ENCODE measurements around the gene A4GALT.

DNA sequence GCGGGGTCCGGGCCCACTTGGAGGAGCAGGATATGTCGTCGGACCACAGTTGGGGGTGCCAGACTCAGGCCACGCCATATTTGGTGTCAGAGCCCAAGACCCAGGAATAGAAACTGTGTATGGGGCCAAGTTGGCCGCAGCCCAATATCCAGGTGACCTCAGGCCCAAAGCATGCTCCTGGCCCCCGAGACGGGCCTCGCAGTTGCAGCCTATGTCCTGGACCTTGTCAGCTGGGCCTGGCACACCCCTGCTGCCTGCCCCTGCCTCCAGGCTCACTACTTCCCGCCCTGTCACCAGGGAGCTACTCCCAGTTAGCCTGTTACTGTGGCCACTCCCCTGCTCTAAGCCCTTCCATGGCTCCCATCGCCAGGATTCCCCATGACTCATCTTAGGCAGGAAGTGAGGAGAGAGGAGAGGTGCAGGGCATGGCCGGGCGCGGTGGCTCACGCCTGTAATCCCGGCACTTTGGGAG, 23.1 kb downstream of the A4GALT start:
- TF ChIP-seq CHD4 (IDR thresholded peaks at IDR 0.05) (no peak), ZBTB33 (IDR thresholded peaks at IDR 0.05) (no peak), MXI1 (IDR thresholded peaks at IDR 0.05; ENCODE audit: low read depth, low read length) (no peak), CHD1 (IDR thresholded peaks at IDR 0.05; ENCODE audit: low read depth, low read length) (no peak), POLR2A (IDR thresholded peaks at IDR 0.05; ENCODE audit: low read depth, low read length) (no peak), PAX5 (IDR thresholded peaks at IDR 0.05; ENCODE audit: borderline replicate concordance, low read depth, low read length) (no peak), ATF7 (IDR thresholded peaks at IDR 0.05; ENCODE audit: low read depth) (no peak), RBBP5 (conservative IDR thresholded peaks at IDR 0.05) (no peak), EED (IDR thresholded peaks at IDR 0.05; ENCODE audit: low read depth) (no peak), CEBPB (IDR thresholded peaks at IDR 0.05; ENCODE audit: borderline replicate concordance in 1 of 2, low read depth in 2 of 2, low read length in 2 of 2) (no peak), YY1 (IDR thresholded peaks at IDR 0.05; ENCODE audit: low read depth, low read length) (no peak), ZNF274 (IDR thresholded peaks at IDR 0.05; ENCODE audit: insufficient read depth, insufficient read length) (no peak), EZH2 (IDR thresholded peaks at IDR 0.05; ENCODE audit: borderline replicate concordance, control insufficient read depth, low read depth, low read length) (no peak)
- TF ChIP-seq, protein P1, sequence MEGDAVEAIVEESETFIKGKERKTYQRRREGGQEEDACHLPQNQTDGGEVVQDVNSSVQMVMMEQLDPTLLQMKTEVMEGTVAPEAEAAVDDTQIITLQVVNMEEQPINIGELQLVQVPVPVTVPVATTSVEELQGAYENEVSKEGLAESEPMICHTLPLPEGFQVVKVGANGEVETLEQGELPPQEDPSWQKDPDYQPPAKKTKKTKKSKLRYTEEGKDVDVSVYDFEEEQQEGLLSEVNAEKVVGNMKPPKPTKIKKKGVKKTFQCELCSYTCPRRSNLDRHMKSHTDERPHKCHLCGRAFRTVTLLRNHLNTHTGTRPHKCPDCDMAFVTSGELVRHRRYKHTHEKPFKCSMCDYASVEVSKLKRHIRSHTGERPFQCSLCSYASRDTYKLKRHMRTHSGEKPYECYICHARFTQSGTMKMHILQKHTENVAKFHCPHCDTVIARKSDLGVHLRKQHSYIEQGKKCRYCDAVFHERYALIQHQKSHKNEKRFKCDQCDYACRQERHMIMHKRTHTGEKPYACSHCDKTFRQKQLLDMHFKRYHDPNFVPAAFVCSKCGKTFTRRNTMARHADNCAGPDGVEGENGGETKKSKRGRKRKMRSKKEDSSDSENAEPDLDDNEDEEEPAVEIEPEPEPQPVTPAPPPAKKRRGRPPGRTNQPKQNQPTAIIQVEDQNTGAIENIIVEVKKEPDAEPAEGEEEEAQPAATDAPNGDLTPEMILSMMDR (IDR thresholded peaks at IDR 0.05 in 2 of 3, conservative IDR thresholded peaks at IDR 0.05 in 1 of 3; ENCODE audit: control insufficient read depth in 2 of 3, extremely low read depth in 1 of 3, insufficient read depth in 1 of 3, low read depth in 3 of 3, low read length in 3 of 3), result no peak
